G401 (cell line): ENCODE results near the gene RPLP2. TPM values are rescaled to one million over a fixed set of nuclear protein-coding genes. Genes with fewer than 3 reads are reported as not detected.
A peak's percentile ranks its signal among the peaks of the same experiment; 100 is the strongest.

Experiments
- DNase-seq: peaks from one replicate; pipeline ENCODE4 v3.0.0-alpha.2; 2015; ENCODE audit warnings: low spot score
- in situ Hi-C: cut with HindIII; loops from 2 replicates; pipeline ENCODE4 v1.10.0; 2016; ENCODE audit warnings: low sequenced_read_pairs, mixed read lengths
- total RNA-seq: library from RNA; depleted of rRNA; stranded (reverse); fragments of >200 nt; shearing (Covaris generic); gene quantifications from 2 replicates; pipeline ENCODE4 v1.2.3, GENCODE V29; 2014

RPLP2 gene
- total RNA-seq, 1 experiment from 2014 or later: 422 TPM

- no peak for DNase-seq
- in situ Hi-C loops: no loop called here
Measured at GRCh38 chr11:800473-800872, 9.3 kb upstream of the RPLP2 start.

- no peak for DNase-seq
- in situ Hi-C loops: no loop called here
Measured at GRCh38 chr11:801097-801780, 8.5 kb upstream of the RPLP2 start.

DNA sequence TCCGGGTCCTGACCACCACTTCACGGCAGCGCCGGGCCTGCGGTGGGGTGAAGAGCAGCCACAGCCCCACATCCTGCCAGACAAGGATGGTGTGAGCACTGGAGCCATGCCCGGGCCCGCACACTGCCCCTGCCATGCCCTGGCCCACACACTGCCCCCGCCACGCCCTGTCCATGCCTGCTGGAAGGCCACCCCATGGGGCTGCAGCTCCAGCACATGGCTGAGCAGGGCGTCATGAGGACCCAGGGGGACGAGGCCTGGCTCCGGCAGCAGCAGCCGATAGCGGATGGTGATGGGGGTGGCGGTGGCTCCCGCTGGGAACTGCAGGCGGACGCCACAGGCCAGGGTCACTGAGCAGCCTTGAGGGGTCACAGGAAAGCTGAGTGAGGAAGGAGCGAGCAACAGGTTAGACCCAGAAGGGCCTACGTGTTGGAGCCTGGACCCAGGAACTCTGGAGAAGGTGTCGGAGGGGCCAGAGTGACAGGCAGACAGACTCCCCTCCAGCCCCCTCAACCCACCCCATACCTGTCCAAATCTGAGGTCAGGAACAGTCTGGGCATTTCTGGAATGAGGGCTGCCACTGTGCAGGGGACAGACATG is 7.6 kb upstream of the RPLP2 start:
- in situ Hi-C loops: no loop called here
- no peak for DNase-seq

GRCh38 chr11:802693-803466 is 6.9 kb upstream of the RPLP2 start:
- DNase-seq: no peak
- in situ Hi-C loops: no loop called here

- DNase-seq: no peak
- in situ Hi-C loops: no loop called here
Measured at GRCh38 chr11:803467-803742, 6.4 kb upstream of the RPLP2 start.

DNA sequence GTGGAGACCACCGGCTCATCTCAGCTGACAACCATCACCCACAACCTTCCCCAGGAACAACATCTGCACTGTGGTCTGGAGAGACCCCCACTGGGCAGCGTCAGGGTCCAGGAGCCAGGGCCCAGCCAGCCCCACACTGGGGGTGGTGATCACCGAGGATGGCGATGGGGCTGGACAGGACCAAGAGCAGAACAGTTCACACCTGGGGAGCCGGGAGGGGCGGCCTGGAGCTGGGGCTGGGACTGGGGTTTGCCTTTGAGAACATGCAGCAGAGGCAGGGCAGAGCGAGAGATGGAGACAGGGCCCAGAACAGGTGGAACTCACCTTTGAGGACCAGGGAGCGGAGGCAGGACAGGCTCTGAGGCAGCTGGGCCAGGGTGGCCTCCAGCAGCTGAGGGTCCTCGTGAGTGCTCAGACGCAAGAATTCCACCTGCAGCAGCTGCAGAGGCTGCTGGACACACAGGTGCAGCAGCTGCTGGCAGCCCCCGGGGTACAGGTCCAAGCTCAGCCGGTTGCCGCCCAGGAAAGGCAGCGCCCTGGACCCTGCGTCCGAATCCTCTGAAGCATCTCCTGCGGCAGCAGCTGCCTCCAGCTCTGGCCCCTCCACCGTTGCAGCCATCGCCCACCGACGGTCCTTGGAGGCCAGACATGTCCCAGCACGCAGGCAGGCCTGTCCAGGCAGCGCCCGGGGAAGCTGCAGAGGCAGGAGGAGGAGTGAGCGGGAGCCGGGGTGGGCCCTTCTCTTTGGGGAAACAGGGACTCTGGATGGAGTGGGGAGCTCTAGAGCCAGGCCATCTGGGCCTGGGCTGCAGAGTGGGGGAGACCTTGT is 5.8 kb upstream of the RPLP2 start:
- DNase-seq: no peak
- in situ Hi-C loops: no loop called here

DNA sequence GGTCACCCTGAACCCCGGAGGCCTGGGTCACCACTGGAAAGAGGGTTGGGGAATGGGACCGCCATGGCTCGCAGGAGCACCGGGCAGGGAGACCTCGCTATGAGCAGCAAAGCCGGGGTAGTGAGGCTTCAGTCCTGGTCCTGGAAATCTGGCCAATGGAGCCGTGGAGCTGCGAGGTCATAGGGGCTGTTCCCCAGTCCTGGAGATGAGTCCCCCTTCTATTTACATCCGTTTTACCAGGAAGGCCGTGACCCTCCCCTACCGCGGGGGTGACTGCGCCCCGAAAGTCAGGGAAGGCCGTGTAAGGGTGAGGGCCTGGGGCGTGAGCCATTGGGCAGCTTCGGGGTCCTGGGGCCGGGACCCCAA is 5.2 kb upstream of the RPLP2 start:
- DNase-seq: no peak
- in situ Hi-C loops: no loop called here

GRCh38 chr11:808427-809286 is 1.1 kb upstream of the RPLP2 start:
- DNase-seq: peak; percentile 83
- in situ Hi-C loops: no loop called here

DNA sequence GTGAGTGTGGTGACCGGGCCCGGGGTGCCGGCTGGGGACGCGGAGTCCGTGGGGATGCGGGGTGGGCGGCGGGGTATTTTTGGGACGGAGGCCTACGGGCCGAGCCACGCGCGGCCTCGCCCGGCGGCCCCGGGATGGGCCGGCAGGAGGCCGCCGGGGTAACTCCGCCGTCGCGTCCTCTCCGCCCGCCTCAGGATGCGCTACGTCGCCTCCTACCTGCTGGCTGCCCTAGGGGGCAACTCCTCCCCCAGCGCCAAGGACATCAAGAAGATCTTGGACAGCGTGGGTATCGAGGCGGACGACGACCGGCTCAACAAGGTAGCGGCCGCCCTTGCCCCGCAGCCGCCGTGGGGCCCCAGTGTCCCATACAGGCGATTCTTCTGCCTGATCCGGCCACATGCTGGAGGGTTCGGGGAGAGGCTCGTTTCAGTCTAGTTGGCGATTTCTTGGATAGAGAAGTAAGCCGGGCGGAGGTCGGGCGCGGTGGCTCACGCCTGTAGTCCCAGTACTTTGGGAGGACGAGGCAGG is 337 bp downstream of the RPLP2 start:
- no peak for DNase-seq
- in situ Hi-C loops: no loop called here

DNA sequence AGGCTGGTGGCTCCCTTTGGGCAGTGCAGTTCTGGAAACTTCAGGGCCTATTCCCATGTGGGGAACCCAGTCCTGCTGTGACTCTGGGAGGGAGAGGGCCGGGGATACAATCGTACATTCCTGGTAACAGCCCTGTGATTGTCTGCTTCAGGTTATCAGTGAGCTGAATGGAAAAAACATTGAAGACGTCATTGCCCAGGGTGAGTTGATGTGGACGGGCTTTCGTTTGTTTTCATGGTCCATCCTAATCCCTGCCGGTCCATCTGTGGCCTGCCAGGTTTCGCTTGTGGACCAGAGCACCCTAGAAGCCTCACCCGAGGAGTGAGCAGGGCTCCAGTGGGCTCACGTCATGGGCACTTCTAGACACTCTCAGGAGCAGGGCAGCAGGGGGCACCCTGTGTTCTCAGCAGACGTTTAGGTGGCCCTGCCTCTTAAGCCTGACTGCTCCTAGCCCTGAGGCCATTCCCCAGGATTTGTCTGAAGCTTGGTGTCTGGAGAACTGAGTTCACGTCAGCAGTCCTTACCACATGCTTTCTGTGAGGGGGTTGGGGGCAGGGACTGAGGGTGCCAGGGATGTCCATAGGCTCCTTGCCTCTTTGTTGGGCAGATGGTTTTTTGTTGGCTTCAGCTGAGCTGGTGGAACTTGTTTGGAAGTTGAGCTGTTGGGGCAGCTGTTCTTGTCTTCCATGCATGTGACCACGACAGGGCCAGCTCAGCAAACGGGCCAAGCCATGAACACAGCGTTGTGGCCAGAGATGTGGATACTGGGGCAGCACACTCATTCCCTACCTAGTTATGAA is 1.9 kb downstream of the RPLP2 start:
- DNase-seq: no peak
- in situ Hi-C loops: no loop called here

- in situ Hi-C loops: no loop called here
- no peak for DNase-seq
Measured at GRCh38 chr11:812390-812789, 2.6 kb downstream of the RPLP2 start.

GRCh38 chr11:813072-813455 is 3.3 kb downstream of the RPLP2 start:
- DNase-seq: no peak
- in situ Hi-C loops: no loop called here

DNA sequence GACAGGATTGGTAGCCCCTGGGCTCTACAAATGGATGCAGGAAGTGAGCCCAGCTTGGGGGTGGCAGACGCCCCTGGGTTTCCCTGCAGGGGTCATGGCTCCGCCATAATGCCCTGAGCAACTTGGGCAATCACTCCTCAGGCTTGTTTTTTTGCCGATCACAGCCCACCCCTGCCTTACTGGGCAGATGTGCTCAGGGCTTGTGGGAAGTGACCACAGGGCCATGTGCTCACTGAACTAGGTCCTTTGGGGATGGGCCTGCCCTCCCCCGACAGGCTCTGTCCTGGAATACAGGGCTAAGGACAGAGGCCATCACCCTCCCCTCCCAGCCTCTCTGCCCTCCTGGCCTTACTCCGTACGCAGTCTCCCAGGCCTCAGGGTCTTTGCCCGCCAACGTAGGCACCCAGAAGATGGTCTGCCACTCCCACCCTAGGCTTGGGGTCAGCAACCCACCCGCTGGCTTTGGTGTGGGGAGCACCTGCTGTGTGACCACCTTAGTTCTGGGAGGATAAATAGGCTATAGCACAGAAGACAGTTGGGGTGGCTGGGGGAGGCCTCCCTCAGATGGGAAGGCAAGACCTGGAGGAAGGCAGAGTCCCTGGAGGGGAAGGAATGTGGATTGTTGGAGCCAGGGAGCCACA is 3.8 kb downstream of the RPLP2 start:
- in situ Hi-C loops: no loop called here
- no peak for DNase-seq

DNA sequence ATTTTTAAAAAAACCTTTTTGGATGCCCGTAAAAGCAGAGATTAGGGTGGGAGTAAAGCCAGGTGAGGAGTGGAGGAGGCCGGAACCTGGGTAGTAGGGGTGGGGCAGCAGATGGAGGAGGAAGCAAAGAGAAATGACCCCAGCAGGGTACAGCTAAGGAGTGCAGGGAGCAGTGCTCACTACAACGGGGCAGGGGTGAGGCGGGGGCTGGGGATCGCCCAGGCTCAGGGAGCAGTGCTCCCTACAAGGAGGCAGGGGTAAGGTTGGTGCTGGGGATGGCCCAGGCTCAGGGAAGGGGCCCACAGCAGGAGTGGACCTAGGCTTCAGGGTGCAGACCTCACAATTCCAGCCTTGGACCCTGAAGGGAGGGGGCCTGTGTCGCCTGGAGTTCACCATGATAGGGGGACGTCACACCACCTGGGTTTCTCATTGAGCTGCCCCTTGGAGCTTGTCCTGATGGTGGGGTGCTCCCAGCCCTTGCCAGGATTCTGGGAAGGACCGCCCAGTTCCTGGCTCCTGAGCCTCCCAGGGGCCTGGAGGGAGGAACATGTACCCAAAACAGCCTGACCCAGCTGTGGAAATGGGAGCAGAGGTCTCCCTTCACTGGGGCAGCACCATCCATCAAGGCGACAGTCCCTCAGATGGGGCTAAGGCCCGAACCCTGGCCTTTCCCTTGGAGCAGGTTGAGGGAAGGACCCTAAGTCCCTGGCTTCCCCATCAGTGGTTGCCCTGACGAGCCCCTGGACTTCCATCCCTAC is 6.1 kb downstream of the RPLP2 start:
- in situ Hi-C loops: no loop called here
- DNase-seq: no peak

DNA sequence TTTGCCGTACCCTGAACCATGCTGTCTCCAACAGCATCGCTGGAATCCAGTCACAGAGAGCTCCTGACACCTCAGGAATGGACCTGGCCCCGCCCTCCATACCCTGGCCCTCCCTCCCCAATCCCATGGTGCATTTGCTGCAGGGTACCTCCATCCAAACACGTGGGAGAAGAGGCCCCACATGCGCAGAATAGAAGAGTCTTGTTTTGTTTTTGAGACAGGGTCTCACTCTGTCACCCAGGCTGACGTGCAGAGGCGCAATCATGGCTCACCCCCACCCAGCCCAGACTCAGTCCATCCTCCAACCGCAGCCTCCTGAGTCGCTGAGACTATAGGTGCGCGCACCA is 6.6 kb downstream of the RPLP2 start:
- DNase-seq: no peak
- in situ Hi-C loops: no loop called here

DNA sequence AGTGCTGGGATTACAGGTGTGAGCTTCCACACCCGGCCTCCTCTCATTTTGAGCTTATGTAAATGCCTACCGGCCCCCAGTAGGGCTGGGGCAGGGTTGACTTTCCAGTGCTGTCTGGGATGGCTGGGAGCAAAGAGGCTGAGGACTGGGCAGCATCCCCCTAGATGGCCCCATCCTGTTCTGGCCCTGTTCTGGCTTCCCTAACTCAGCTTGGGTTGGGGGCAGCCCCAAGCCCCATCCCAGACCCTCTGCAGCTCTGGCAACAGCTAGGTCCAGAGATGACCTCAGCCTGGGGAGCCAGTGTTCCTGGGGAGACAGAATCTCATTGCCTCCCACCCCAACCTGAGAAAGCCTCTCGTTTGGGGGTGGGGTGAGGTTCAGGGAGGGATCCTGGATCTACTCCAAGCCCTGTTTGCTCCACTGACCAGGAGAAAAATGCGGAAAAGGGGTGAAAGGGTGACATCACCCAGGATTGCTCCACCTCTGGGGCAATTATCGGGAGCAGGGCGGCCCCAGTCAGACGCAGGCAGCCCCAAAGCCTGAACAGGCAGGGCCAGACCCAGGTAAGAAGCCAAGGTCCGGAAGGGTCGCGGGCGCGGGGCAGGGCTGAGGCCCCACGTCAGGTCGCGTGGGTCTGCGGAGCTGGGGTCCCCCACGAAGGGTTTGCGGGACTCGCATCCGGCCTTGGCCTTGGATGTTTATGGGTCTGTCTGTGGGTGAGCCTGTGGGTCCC is 8.8 kb downstream of the RPLP2 start, which contains the start of gene PNPLA2:
Gene PNPLA2, plus strand, starts transcription at position 519 of the 733 bp plus-strand sequence. CDS start 805 bp downstream, outside the sequence.
- in situ Hi-C loops: no loop called here
- no peak for DNase-seq
